Right lobe of liver (tissue), 6 donors: ENCODE data around the gene FRMPD2. TPM values are rescaled to one million over a fixed set of nuclear protein-coding genes. Genes with fewer than 3 reads are reported as not detected.

Source experiments
- ATAC-seq, 4 donors: fragments of 200-7000 bp; cut with Tn5 transposase; one replicate each; pipeline ENCODE4 v1.9.1; 2020; ENCODE audit warnings: mild to moderate bottlenecking in 4 of 4, moderate library complexity in 4 of 4
- DNase-seq, 3 donors: peaks; one replicate each; pipeline ENCODE4 v3.0.0-alpha.2; 2020
- H3K27ac ChIP-seq, 3 donors: fragments of 200-600 bp; one replicate each; pipeline ENCODE4 v1.8.0; 2022
- H3K27me3 ChIP-seq, 2 donors: fragments of 200-600 bp; one replicate each; pipeline ENCODE4 v1.8.0; 2022
- H3K36me3 ChIP-seq, 4 donors: fragments of 200-600 bp; sonication (generic) in 1 of 4; one replicate each; pipeline versions ENCODE4 v1.5.1 to v1.8.0; 2017 to 2022; ENCODE audit warnings: control low read depth in 1 of 4
- H3K4me1 ChIP-seq, 4 donors: fragments of 200-600 bp; sonication (generic) in 1 of 4; one replicate each; pipeline versions ENCODE4 v1.5.1 to v1.8.0; 2017 to 2022; ENCODE audit warnings: control low read depth in 1 of 4
- H3K4me3 ChIP-seq, 3 donors: fragments of 200-600 bp; one replicate each; pipeline ENCODE4 v1.8.0; 2022
- H3K9me3 ChIP-seq, 4 donors: fragments of 200-600 bp; sonication (generic) in 1 of 4; one replicate each; pipeline versions ENCODE4 v1.5.1 to v1.8.0; 2017 to 2022; ENCODE audit warnings: control low read depth in 1 of 4
- CTCF ChIP-seq, 4 donors: fragments of 200-600 bp in 3 of 4; fragments of 450-650 bp in 1 of 4; IDR thresholded peaks; one replicate each; pipeline versions ENCODE4 v1.5.1 to v1.8.0; 2016 to 2022; ENCODE audit warnings: antibody characterized with exemption in 4 of 4, mild to moderate bottlenecking in 2 of 4
- POLR2A ChIP-seq: fragments of 450-650 bp; IDR thresholded peaks from one replicate; pipeline ENCODE4 v1.6.1; 2017; ENCODE audit warnings: antibody characterized with exemption, mild to moderate bottlenecking
- WGBS: methylation state at CpG from one replicate; pipeline ENCODE4 v1.1.6; 2018; ENCODE audit warnings: low coverage, low lambda C conversion rate; ENCODE audit not compliant: insufficient coverage; ENCODE audit errors: missing lambda C conversion rate; 5-methylcytosine and 5-hydroxymethylcytosine counted together
- intact Hi-C, 2 donors: fragments of 100-400 bp; cut with DNase I; formaldehyde crosslinking; loops; one replicate each; pipeline versions ENCODE4 v1.11.2 to v1.14.1; 2022
- total RNA-seq, 6 experiments: library from RNA; depleted of rRNA in 2 of 6; stranded (reverse); fragments of >200 nt in 2 of 6; fragmentation: NEBNext Ultra II Directional in 3 of 6; extraction: Animal tissue kit (Norgen Biotek cat#: 25700) in 3 of 6; gene quantifications; one replicate each; pipeline versions ENCODE4 v1.1.0 to v1.2.4, GENCODE V29; 2016 to 2023
- donor health status: DM: no; HTN: yes; CAD: no.
- donor health status: DM: no; HTN: no; CAD: no.
- donor health status: DM: no; HTN: no; CAD: no.
- donor health status: DM: no; HTN: yes; CAD: no.
- donor health status: DM: no; HTN: yes; CAD: no.

FRMPD2 gene
- total RNA-seq, 6 experiments from 2014 or later = not detected

- WGBS = 78% methylated on average over 3 of the region's 6 CpGs
- Histone ChIP-seq H3K27me3 (no peaks in the 10 kb centered on the region), H3K9me3 (no peaks in the 10 kb centered on the region), H3K4me3 (no peak overlapping the region), H3K4me1 (no peaks in the 10 kb centered on the region), H3K36me3 (no peaks in the 10 kb centered on the region), H3K27ac (no peak overlapping the region)
- intact Hi-C loops = no loop called here
- TF ChIP-seq POLR2A = no peak
- TF ChIP-seq CTCF (IDR thresholded peaks at IDR 0.05) = no peak
- DNase-seq (no peak), ATAC-seq (no peak)
Observed at GRCh38 chr10:48236199-48236621, 38.3 kb downstream of the FRMPD2 start.

- no peaks in the 10 kb centered on the region for H3K9me3 ChIP-seq
- H3K27me3 ChIP-seq = no peaks in the 10 kb centered on the region
- H3K36me3 ChIP-seq = no peaks in the 10 kb centered on the region
- no peak for TF ChIP-seq CTCF (IDR thresholded peaks at IDR 0.05)
- no peak for TF ChIP-seq POLR2A
- DNase-seq = no peak
- ATAC-seq = no peak
- intact Hi-C loops = no loop called here
- H3K4me1 ChIP-seq = no peaks in the 10 kb centered on the region
- H3K4me3 ChIP-seq = no peak overlapping the region
- H3K27ac ChIP-seq = no peak overlapping the region
- WGBS = 60% methylated on average over 1 of the region's 4 CpGs
Observed at GRCh38 chr10:48235501-48235900, 39.0 kb downstream of the FRMPD2 start.

GRCh38 chr10:48234787-48235186 lies 39.7 kb downstream of the FRMPD2 start:
- Histone ChIP-seq H3K4me1 (no peaks in the 10 kb centered on the region), H3K9me3 (no peaks in the 10 kb centered on the region), H3K27ac (no peak overlapping the region), H3K27me3 (no peaks in the 10 kb centered on the region), H3K36me3 (no peaks in the 10 kb centered on the region), H3K4me3 (no peak overlapping the region)
- intact Hi-C loops = no loop called here
- TF ChIP-seq CTCF (IDR thresholded peaks at IDR 0.05) (no peak), POLR2A (no peak)
- no peak for DNase-seq
- WGBS = no CpG with 5 or more reads among the region's 4 CpGs
- ATAC-seq = no peak

- Histone ChIP-seq H3K27ac (no peak overlapping the region), H3K36me3 (no peaks in the 10 kb centered on the region), H3K27me3 (no peaks in the 10 kb centered on the region), H3K4me3 (no peak overlapping the region), H3K9me3 (no peaks in the 10 kb centered on the region), H3K4me1 (no peaks in the 10 kb centered on the region)
- intact Hi-C loops = no loop called here
- 29% methylated on average over 1 of the region's 1 CpG for WGBS
- ATAC-seq (no peak), DNase-seq (no peak)
- TF ChIP-seq CTCF (IDR thresholded peaks at IDR 0.05) (no peak), POLR2A (no peak)
Observed at GRCh38 chr10:48234295-48234694, 40.2 kb downstream of the FRMPD2 start.

- no peak for DNase-seq
Observed at GRCh38 chr10:48233559-48234005, 40.9 kb downstream of the FRMPD2 start.

More at GRCh38 chr10:48233559-48234005, 40.9 kb downstream of the FRMPD2 start:
- no CpG with 5 or more reads among the region's 2 CpGs for WGBS
- intact Hi-C loops = no loop called here
- no peak overlapping the region for H3K27ac ChIP-seq
- no peaks in the 10 kb centered on the region for H3K4me1 ChIP-seq
- H3K27me3 ChIP-seq = no peaks in the 10 kb centered on the region
- H3K4me3 ChIP-seq = no peak overlapping the region
- TF ChIP-seq CTCF (IDR thresholded peaks at IDR 0.05) (no peak), POLR2A (no peak)
- peak in 1 of 4 donors; percentile 20 for ATAC-seq
- no peaks in the 10 kb centered on the region for H3K9me3 ChIP-seq
- no peaks in the 10 kb centered on the region for H3K36me3 ChIP-seq
